Measurements from ENCODE around the gene DAPK3. TPM values are rescaled to one million over a fixed set of nuclear protein-coding genes. Genes with fewer than 3 reads are reported as not detected.

The DAPK3 gene
- total RNA-seq, 4 donors from 2014 or later, result 192 to 257 (median 235) TPM

GRCh38 chr19:3985643-3986259 lies 14.9 kb upstream of the DAPK3 start:
- H3K4me1 ChIP-seq, result peaks cover 6 to 70% (median 34%) of the 10 kb centered on the region in 3 donors
- ATAC-seq, result peak; percentile 0
- 3% methylated on average over 12 to 14 of the region's 19 CpGs for WGBS, 2 donors (ENCODE audit: low coverage in 1 of 2)
- peak overlapping the region; percentile 70 to 96 (median 94) for H3K27ac ChIP-seq
- peaks cover 2 to 34% of the 10 kb centered on the region in 2 donors for H3K36me3 ChIP-seq
- no peaks in the 10 kb centered on the region for H3K9me3 ChIP-seq
- H3K27me3 ChIP-seq, result no peaks in the 10 kb centered on the region
- TF ChIP-seq EP300 (IDR thresholded peaks at IDR 0.05) (no peak), POLR2A (IDR thresholded peaks at IDR 0.05) (no peak), POLR2AphosphoS5 (IDR thresholded peaks at IDR 0.05) (no peak), CTCF (IDR thresholded peaks at IDR 0.05) (no peak)
- peak overlapping the region; percentile 80 to 94 for H3K4me3 ChIP-seq

- Histone ChIP-seq H3K27me3 (no peaks in the 10 kb centered on the region), H3K4me1 (peaks cover 6 to 77% (median 34%) of the 10 kb centered on the region in 3 donors), H3K36me3 (peaks cover 4 to 40% of the 10 kb centered on the region in 2 donors), H3K4me3 (peak within 1 kb of the TSS; percentile 80 to 94), H3K9me3 (no peaks in the 10 kb centered on the region), H3K27ac (peak within 1 kb of the TSS; percentile 91 to 96 (median 94))
- peak; percentile 69 for ATAC-seq
- peak; percentile 100 for TF ChIP-seq POLR2AphosphoS5 (IDR thresholded peaks at IDR 0.05)
- no peak for TF ChIP-seq EP300 (IDR thresholded peaks at IDR 0.05)
- TF ChIP-seq CTCF (IDR thresholded peaks at IDR 0.05), result peak in 3 of 4 experiments; percentile 10 to 19 (median 12)
- peak; percentile 99 for TF ChIP-seq POLR2A (IDR thresholded peaks at IDR 0.05)
- WGBS, 2 donors (ENCODE audit: low coverage in 1 of 2), result 0% methylated on average over 1 to 7 of the region's 80 CpGs
Observed at GRCh38 chr19:3984908-3985642, 14.2 kb upstream of the DAPK3 start, which contains the start of gene EEF2. Gene EEF2, minus strand, starts transcription at chr19:3985463. Its CDS starts 83 bp downstream, at chr19:3985380.

- Histone ChIP-seq H3K9me3 (no peaks in the 10 kb centered on the region), H3K4me1 (peaks cover 6 to 82% (median 34%) of the 10 kb centered on the region in 3 donors), H3K4me3 (peak overlapping the region; percentile 80 to 94), H3K27me3 (no peaks in the 10 kb centered on the region), H3K27ac (peak overlapping the region; percentile 91 to 96 (median 94)), H3K36me3 (peaks cover 4 to 46% of the 10 kb centered on the region in 2 donors)
- TF ChIP-seq CTCF (IDR thresholded peaks at IDR 0.05), result no peak
- TF ChIP-seq POLR2A (IDR thresholded peaks at IDR 0.05), result no peak
- no peak for TF ChIP-seq POLR2AphosphoS5 (IDR thresholded peaks at IDR 0.05)
- TF ChIP-seq EP300 (IDR thresholded peaks at IDR 0.05), result no peak
- peak; percentile 4 for ATAC-seq
- 0% methylated on average over 8 to 9 of the region's 10 CpGs for WGBS, 2 donors (ENCODE audit: low coverage in 1 of 2)
Observed at GRCh38 chr19:3984584-3984907, 13.6 kb upstream of the DAPK3 start.

GRCh38 chr19:3983936-3984583 lies 13.2 kb upstream of the DAPK3 start:
- 0 to 56% methylated on average over 1 to 6 of the region's 30 CpGs for WGBS, 2 donors (ENCODE audit: low coverage in 1 of 2)
- peak overlapping the region; percentile 80 to 94 for H3K4me3 ChIP-seq
- no peaks in the 10 kb centered on the region for H3K9me3 ChIP-seq
- H3K4me1 ChIP-seq, result peaks cover 6 to 82% (median 34%) of the 10 kb centered on the region in 3 donors
- TF ChIP-seq EP300 (IDR thresholded peaks at IDR 0.05) (no peak), POLR2A (IDR thresholded peaks at IDR 0.05) (peak in 1 of 2 donors; percentile 13), POLR2AphosphoS5 (IDR thresholded peaks at IDR 0.05) (peak; percentile 32), CTCF (IDR thresholded peaks at IDR 0.05) (no peak)
- ATAC-seq, result no peak
- no peaks in the 10 kb centered on the region for H3K27me3 ChIP-seq
- peak overlapping the region; percentile 91 to 96 (median 94) for H3K27ac ChIP-seq
- H3K36me3 ChIP-seq, result peaks cover 4 to 50% of the 10 kb centered on the region in 2 donors

All from gastroesophageal sphincter (tissue), 4 donors.